Ureter (tissue), 1 donor: Measurements from ENCODE around the gene ELMO1. TPM values are rescaled to one million over a fixed set of nuclear protein-coding genes. Genes with fewer than 3 reads are reported as not detected.
A peak's percentile ranks its signal among the peaks of the same experiment; 100 is the strongest.

ENCODE experiments used
- DNase-seq: peaks from one replicate; pipeline ENCODE4 v3.0.0-alpha.2; 2020; ENCODE audit warnings: low spot score
- total RNA-seq: library from RNA; stranded (reverse); gene quantifications from one replicate; pipeline ENCODE4 v1.2.4, GENCODE V29; 2023
- donor health status: DM: yes; HTN: yes; CAD: no.

ELMO1 gene
- total RNA-seq, 1 donor from 2014 or later = 51.9 TPM

DNA sequence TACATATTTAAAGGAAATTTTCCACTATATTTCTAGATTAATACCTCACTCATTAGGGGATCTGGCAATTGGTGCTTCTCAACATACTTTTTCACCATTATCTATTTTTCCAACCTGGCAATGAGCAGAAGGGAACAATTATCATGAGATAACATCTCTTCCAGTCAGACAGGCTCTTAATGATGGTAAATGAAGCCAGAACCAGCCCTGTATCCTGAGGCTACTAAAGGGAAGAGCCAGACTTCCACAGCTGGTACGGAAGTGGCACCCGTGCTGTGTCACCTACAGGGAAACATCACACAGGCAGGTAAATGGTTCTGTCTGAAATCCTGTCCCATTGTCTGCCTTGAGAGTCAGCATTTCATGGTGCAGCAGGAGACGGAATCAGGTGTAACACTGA lies 75.9 kb downstream of the ELMO1 start:
- DNase-seq = no peak

GRCh38 chr7:37371755-37372154 lies 76.9 kb downstream of the ELMO1 start:
- DNase-seq = no peak

DNA sequence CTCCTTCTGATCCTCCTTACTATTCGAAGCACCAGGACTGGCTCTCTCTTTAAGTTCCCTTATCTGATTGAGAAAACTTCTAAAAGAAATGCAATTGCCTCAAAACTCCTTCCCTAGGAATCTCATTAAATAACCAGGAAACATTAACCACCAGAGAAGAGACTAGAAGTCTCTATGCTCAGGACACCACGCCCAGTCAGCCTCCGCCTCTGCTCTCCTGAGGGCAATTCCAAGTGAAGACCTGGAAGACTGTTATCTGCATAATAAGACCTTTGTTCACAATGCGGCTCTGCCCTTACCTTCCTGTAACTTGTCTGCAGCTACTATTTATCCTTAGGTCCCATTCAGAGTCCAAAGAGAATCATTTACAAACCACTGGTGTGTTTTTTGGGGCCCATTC lies 78.8 kb downstream of the ELMO1 start:
- DNase-seq = no peak

GRCh38 chr7:37368540-37368939 lies 80.1 kb downstream of the ELMO1 start:
- no peak for DNase-seq

DNA sequence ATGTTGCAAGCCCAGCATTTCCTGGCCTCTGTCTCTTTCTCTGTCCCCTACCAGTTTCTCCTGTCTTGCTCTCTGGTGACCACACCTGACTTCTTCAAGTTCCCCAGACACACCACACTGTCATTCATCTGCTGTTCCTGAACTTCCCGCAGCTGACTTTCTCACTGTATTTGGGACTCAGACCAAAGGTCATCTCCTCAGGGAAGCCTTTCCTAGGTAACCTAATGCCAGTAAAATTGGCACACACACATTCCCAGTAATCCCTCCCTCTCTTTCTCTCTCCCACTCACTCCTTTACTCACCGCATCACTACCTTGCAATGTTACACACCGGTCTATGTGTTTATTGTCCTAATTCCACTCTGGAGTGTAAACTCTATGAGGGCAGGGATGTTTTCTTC lies 81.7 kb downstream of the ELMO1 start:
- DNase-seq = no peak

- DNase-seq = no peak
Observed at GRCh38 chr7:37366445-37366844, 82.2 kb downstream of the ELMO1 start.

- no peak for DNase-seq
Observed at GRCh38 chr7:37365405-37365804, 83.3 kb downstream of the ELMO1 start.

- no peak for DNase-seq
Observed at GRCh38 chr7:37364856-37365255, 83.8 kb downstream of the ELMO1 start.

DNA sequence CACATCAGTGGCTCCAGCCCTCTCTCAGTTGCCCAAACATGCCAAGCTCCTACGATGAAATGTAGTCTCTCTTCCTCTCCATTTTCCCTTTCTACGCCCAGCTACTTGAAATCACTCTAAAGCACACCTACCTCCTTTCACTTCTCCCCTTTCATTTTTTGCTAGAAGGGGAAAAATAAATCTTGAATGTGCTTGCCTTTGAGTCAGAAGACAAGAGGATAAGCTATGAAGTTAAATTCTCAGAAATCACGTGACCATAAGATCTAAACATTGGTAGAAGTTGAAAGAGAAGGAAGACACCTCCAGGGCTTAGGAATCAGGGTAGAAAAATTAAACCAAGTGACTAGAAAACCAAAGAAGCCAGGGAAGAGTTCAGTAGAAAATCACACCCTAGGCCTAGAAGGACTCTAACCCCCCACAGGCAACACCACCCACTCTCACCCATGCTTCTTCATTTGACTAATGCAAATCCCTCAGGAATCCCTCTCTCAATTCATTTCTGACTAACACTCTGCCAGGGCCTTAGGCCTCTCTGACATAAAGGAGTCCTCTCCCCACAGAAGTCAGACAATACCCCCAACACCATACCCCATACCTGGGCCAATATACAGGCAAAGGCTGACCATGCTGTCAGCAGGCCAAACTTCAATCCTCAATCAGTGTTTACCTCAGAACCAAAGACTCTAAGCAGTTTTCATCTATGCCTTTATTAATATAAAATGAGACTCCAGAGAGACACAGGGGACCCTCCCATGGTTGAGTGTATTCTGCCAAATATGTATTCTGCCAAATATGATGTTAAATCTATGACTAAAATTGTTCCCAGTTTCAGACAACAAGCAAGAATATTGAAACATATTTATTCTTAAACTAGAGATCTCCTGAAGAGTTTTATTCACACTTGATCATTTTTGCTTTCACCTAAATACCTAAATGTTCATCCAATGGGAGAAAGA lies 84.8 kb downstream of the ELMO1 start:
- no peak for DNase-seq

DNA sequence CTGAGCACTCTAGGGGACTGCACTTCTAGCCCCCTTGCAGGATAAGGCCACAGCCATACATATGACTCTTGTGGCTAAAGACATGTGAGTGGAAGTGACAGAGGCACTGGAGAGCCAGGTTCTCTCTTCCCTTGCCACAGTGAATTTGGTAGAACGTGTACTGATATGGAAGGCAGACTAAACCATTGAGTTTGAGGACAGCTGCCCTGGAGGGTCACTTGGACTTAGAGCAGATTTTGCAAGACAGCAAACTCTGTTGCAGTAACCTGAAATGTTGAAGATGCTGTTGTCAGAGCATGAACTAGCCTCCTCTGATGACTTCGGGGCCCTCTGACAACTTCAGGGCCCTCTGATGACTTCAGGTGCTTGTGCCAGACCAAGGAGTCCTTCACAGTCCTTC lies 85.9 kb downstream of the ELMO1 start:
- DNase-seq = no peak

DNA sequence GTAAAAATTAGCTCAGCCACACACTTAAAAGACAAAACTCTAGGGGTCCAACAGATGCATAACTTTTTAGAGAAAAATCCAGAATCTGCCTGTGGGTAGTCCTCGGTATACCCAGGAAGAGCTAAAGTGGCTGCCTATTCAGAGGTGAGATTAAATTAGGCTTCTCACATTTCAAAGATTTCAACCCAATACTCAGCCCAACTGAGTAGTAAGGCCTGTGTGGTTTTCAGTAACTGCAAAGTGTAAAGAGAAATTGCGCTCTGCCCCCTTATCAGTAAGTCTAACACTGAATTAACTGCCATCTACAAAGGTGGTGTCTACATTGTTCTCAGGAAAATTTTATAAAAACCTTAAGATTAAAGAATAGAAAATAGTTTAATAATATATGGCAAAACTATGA lies 88.2 kb downstream of the ELMO1 start:
- no peak for DNase-seq

DNA sequence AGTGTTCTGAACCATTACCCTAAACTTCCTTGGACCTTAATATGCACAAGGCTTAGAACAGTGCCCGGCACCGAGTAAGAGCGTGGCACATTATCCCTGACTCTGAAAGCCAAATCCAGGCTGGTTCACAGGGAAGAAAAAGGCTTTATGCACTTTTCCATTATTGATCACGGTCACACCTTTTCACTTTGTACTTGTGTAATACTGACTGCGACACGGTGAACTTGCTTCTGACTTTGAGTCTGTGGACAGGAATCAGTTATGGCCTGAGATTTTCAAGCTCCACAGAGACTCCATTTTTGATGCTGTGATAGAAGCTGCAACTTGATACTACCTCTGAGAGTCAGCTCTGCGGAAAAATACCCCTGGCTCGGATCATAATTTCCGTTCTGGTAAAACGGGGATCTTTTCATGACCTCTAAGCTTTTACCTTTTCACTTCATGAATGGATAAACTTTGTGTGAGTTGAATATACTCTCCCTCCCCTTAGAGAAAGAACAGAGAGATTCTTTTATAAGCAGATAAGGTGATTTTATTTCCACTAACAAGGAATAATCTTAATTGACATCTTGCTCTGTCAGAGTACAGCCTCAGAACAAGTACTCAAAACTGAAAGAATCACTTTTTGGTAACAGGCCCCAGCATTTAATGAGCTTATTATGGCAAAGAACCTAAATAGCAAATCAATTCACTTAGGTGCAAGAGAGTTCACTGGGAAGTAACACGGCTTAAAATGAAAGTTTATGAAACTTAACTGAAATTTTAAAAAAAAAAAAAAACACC lies 88.8 kb downstream of the ELMO1 start:
- no peak for DNase-seq

GRCh38 chr7:37359180-37359579 lies 89.5 kb downstream of the ELMO1 start:
- no peak for DNase-seq

DNA sequence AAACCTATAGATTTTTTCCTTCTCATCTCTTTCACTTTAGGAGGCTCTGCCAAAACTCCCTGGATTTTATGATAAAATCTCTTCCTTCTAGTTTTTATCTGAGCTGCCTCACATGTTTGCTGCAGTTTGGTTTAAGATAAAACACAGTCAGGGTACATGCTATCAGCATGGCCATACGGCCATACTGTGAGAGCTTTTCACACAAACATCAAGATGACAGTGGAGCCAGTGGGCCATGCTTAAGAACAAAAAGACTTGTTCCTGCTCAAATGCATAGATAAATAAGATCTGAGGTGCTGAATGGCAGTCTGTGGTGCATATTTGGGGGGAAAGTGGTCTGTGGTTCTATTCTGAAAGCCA lies 91.0 kb downstream of the ELMO1 start:
- DNase-seq = no peak

DNA sequence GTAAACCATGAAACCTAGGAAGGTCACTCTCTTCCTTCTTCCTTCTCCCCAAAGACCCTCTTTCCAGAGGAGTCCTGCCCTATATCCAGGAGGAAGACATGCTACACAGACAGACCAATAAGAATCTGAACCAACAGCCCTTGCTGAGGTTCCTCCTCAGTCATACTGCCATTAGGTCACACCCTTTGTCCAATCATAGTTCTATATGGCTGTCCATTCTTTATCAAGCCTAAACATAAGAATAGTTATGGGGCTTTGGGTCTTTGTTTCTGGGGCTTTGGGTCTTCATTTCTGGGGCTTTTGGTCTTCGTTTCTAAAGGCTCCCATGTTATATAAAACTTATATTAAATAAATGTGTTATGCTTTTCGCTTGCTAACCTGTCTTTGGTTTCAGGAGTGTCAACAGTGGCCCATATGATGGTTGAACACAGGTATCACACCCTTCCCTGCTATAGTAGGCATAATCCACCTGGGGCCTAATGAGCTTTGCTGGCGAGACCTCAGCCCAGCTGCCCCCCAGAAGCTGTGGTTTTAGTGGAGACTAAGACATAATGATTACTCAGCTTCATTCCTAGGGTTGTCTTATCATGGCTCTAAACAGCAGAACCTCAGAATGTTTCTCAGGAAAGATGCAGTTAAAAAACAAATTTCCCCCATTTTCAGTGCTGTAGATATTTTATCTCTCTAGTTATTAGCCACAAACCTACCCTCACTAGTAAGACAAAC lies 91.6 kb downstream of the ELMO1 start:
- no peak for DNase-seq

GRCh38 chr7:37354656-37355131 lies 94.0 kb downstream of the ELMO1 start:
- peak; percentile 65 for DNase-seq

- no peak for DNase-seq
Observed at GRCh38 chr7:37353949-37354655, 94.6 kb downstream of the ELMO1 start.

- no peak for DNase-seq
Observed at GRCh38 chr7:37352974-37353948, 95.4 kb downstream of the ELMO1 start.

DNA sequence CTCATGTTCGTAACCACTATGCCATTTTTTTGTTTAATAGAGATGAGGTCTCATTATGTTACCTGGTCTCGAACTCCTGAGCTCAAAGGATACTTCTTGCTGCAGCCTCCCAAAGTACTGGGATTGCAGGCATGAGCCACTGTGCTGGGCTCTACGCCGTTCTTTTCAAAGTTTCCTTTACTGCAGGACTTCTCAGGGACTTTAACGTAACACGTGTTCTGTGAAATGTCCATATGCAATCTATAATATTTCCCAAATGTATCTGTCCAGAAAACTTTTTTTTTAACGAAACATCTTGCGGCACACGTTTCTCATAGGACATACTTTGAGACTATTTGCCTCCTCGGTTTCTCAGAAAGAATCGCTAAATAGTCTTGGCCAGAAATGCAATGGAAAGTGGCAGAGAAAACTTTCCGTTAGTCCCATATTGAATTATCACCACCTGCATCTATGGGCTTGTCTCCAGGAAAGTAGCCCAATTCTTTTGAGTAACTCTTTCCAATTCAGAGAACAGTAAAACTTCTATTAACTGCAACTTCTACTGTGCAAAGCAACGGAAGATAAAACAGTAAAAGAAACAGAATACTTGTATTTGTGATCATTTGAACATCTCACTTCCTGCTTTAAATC lies 96.3 kb downstream of the ELMO1 start:
- DNase-seq = no peak

GRCh38 chr7:37351716-37352115 lies 96.9 kb downstream of the ELMO1 start:
- no peak for DNase-seq
